Hippocampal formation (tissue), 2 donors: ENCODE results near the gene OTUD1.
A peak's percentile ranks its signal among the peaks of the same experiment; 100 is the strongest.
"Not testable (repeated sequence)": the region's sequence is repeated elsewhere in the genome, so short reads cannot be mapped to it uniquely, and the experiment has no call there.

Experiments
- DNase-seq, 2 donors: peaks; one replicate each; lab custom pipeline; 2025; lab: John Stamatoyannopoulos, UW

The OTUD1 gene

GRCh38 chr10:23438547-23439451, at the start of gene OTUD1:
OTUD1 (plus strand) TSS chr10:23439075; CDS start chr10:23439458, 383 bp downstream.
- peak; percentile 93 to 99 for DNase-seq

- not testable (repeated sequence) for DNase-seq
Measured at GRCh38 chr10:23390408-23390807, 48.5 kb upstream of the OTUD1 start.

- no peak for DNase-seq
Measured at GRCh38 chr10:23390809-23391208, 48.1 kb upstream of the OTUD1 start.

- no peak for DNase-seq
Measured at GRCh38 chr10:23391821-23392220, 47.1 kb upstream of the OTUD1 start.

GRCh38 chr10:23395017-23395416, 43.9 kb upstream of the OTUD1 start:
- no peak for DNase-seq

GRCh38 chr10:23396695-23397094, 42.2 kb upstream of the OTUD1 start:
- no peak for DNase-seq

- DNase-seq = no peak
Measured at GRCh38 chr10:23399701-23400144, 39.2 kb upstream of the OTUD1 start.

- DNase-seq = no peak
Measured at GRCh38 chr10:23402856-23403255, 36.0 kb upstream of the OTUD1 start.

GRCh38 chr10:23403278-23403677, 35.6 kb upstream of the OTUD1 start:
- DNase-seq = no peak

- no peak for DNase-seq
Measured at GRCh38 chr10:23403719-23404118, 35.2 kb upstream of the OTUD1 start.

- no peak for DNase-seq
Measured at GRCh38 chr10:23404461-23404980, 34.4 kb upstream of the OTUD1 start.

GRCh38 chr10:23405540-23405939, 33.3 kb upstream of the OTUD1 start:
- no peak for DNase-seq

- no peak for DNase-seq
Measured at GRCh38 chr10:23406409-23406808, 32.5 kb upstream of the OTUD1 start.

- DNase-seq = no peak
Measured at GRCh38 chr10:23408330-23408976, 30.4 kb upstream of the OTUD1 start.

GRCh38 chr10:23412223-23412622, 26.7 kb upstream of the OTUD1 start:
- no peak for DNase-seq

- DNase-seq = no peak
Measured at GRCh38 chr10:23413629-23414089, 25.2 kb upstream of the OTUD1 start.

GRCh38 chr10:23414658-23415057, 24.2 kb upstream of the OTUD1 start:
- DNase-seq = no peak

- no peak for DNase-seq
Measured at GRCh38 chr10:23417254-23417653, 21.6 kb upstream of the OTUD1 start.

GRCh38 chr10:23418051-23418681, 20.7 kb upstream of the OTUD1 start:
- DNase-seq = no peak

- no peak for DNase-seq
Measured at GRCh38 chr10:23419201-23419600, 19.7 kb upstream of the OTUD1 start.

GRCh38 chr10:23419655-23420329, 19.1 kb upstream of the OTUD1 start:
- no peak for DNase-seq

GRCh38 chr10:23421397-23421796, 17.5 kb upstream of the OTUD1 start:
- no peak for DNase-seq
